CD4-positive, alpha-beta T cell treated with Interleukin-17A for 4 hours (primary cell): ENCODE results near the gene PADI3.
"Not testable (repeated sequence)": the region's sequence is repeated elsewhere in the genome, so short reads cannot be mapped to it uniquely, and the experiment has no call there.

ENCODE experiments used
- DNase-seq: peaks from one replicate; pipeline ENCODE4 v3.0.0-alpha.2; 2020; ENCODE audit warnings: mixed read lengths

PADI3 gene

DNA sequence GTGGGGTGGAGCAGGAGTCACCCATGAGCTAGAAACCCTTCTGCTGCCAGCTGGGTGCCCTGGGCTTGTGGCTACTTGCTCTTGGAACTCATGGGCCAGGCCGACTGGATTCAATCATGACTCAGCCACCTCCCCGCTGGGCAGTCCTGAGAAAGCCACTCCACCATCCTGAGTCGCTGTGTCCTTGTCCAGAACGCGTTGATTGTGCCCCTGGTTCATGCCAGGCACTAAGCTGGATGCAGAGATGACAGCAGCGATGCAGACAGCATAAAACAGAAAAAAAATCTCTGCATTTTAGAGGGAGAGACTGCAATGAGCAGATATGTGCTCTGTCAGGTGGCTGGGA lies 33.4 kb upstream of the PADI3 start:
- no peak for DNase-seq

DNA sequence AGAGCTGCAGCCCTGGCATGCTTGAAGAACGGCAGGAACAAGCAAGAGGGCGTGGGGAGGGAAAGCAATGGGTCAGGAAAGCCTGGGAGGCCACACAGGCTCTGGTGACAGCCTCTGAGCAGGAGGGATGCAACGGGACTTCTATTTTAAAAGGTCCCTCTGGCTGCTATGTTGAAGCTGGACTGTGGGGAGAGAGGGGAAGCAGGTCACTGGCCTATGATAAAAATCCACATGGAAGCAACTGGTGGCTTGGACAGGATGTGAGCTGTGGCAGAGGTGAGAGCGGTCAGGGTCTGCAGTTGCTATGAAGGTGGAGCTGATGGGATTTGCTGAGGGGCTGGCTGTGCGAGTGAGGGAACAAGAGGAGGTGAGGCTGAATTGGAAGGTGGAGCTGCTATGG lies 32.8 kb upstream of the PADI3 start:
- no peak for DNase-seq

DNA sequence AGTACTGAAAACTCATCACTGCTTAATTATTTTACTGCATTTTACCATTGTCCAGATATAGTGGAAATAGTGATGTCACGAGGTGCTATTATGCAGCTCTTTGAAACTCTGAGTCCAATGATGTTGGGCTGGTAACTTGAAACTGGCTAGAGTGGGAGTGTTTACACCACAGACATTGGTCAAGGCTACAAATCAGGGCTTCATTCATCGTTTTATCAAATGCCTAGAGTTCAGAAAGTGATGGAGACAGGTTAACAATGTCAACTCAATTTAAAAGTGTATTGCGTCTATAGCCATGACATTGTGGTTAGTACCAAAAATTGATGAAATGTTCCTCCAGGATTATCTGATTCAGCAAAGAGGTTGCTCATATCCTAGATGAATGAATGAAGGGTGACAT lies 31.3 kb upstream of the PADI3 start:
- DNase-seq: no peak

DNA sequence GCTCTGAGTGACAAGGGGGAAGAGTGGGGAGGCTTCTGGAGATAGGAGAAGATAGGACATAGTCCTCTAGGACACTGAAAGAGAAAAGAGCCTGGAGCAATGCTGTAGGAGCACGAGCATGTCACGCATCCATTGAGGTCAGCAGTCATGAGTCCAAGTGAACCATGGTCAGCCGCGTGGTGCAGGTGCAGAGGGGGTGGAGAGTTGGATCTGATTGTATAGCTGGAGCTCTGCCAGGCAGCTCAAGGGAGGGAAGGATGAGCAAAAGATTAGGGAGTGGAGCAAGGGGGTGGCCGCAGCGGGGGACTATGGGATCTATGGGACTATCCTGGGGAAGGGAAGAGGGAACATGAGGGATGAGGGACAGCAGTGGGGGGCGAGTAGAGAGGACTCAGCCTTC lies 30.0 kb upstream of the PADI3 start:
- no peak for DNase-seq

DNA sequence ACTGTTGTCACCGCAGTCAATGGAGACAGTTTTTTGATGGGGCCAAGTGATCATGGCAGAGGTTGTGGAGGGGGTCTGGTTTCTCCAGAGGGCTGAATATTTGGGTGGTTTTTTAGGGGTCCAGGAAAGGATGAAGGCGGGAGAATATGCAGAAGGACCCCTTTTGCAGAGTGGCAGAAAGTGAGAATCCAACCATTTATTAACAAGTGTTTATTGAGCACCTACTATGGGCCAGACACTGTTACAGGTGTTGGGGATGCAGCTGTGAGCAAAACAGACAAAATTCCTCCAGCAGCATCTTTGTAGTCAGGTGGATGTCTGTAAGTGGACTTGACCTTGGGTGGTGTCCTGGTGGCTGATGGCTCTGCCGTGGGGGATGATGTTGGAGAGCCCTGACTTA lies 28.6 kb upstream of the PADI3 start:
- DNase-seq: no peak

DNA sequence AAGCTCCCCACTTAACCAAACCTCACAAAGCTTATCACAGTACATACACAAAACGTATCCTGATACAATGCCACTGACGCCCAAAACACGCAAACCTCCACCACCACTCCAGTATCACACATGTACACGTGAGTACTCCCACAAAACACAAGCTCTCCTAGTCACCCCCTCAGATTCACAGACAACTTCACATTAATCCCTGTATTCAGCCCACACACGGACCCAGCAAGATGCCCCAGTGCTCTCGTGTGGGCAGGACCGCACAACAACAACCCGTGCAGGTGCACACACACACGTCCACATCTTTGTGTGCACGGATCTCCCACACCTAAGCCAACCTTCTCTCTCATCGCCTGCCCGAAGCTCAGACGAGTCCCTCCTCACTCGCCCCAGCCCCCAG lies 26.3 kb upstream of the PADI3 start:
- DNase-seq: no peak

DNA sequence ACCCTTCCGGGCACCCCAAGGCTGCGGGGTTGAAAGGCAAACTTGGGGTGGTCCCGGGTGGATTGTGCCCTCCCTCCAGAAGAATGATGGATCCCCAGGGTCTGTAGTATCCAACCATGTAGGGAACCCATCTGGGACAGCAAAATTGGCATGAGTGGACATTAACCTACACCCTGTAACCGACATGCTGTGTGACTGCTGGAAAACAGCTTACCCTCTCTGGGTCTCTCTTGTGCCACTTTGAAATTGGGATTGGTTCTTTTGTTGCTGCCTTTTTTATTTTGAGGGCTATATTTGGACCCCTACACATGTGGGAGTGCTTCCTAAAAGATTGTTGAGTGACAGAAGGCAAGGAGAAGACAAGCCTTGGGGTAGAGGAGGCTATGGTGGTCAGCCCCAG lies 24.5 kb upstream of the PADI3 start:
- no peak for DNase-seq

DNA sequence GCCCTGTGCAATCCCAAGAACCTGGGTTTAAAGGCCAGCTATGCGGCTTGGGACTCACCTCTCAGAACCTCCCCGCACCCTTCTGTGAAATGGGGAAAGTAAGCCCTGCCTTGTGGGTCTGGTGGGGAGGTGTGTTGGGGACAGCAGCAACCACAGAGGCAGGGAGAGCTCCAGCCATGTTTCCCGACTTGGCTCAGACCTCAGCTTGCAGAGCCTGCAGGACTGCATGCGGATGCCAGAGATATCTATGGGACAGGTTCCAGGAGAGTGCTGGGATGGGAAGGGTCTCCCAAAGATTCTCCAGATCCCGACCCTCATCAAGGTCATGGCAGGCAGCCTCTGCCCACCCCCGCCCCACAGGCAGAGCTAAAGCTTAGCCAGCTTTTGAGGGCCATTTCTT lies 23.8 kb upstream of the PADI3 start:
- no peak for DNase-seq

DNA sequence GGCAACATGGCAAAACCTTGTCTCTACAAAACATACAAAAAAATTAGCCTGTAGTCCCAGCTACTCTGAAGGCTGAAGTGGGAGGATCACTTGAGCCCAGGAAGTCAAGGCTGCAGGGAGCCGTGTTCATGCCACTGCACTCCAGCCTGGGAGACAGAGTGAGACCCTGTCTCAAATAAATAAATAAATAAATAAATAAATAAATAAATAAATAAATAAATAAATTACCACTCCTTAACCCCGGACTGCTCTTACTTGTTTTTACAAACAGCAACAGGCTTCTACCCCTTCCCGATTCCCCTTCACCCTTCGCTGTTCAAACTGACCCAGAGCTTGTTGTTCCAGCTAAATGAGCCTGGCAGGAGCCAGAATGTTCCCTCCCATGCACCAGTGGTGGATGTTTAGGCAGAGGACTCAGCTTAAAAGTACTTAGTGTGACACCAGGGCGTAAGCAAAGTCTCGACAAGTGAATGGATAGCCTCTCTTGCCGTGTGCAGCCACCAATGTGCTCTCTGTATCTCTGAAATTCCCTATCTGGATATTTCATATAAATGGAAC lies 21.5 kb upstream of the PADI3 start:
- no peak for DNase-seq

DNA sequence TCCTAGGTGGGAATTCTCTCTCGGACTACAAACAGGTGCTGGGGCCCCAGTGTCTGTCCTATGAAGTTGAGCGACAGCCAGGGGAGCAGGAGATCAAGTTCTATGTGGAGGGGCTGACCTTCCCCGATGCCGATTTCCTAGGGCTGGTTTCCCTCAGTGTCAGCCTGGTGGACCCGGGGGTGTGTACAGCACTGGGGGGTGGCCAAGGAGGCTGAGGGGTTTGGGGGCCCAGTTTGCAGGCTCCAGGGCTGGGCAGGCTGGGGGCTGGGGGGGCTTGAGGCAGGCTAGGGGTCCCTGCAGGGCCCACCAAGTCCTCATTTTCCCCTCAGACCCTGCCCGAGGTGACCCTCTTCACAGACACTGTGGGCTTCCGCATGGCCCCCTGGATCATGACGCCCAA lies 20.3 kb upstream of the PADI3 start:
- no peak for DNase-seq

DNA sequence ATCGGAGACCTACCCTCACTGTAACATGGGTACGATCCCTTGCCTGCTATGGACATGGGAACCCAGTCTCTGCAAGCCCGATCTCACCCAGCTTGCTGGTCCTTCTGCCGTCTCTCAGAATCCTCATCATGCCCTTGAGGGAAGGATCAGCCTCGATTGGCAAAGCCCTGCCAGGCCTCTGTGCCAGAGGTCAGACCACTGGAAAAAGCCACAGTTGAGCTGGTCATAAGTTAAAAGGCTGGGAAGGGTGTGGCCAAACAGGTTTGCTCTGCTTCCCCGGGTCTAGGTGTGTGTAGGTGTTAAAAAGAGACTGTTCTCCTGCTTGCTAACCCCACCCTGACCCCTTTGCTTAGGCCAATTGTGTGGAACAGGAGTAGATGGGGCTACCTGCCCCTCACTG lies 19.5 kb upstream of the PADI3 start:
- DNase-seq: no peak

DNA sequence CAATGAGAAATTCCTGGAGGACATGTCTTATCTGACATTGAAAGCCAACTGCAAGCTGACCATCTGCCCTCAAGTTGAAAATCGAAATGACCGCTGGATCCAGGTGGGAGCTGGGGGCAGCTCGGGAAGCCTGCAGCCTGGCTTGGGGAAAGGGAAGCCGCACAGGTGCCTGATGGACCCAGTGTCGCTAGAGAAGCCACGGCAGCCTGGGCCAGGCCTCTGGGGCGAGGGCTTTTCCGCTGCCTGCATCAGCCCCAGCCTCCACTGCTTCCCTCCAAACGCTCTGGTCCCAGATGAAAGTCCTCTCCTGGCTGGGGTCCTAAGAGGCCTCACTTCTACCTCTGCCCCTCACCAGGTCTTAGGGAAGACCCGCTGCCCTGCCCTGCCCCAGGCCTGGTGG lies 18.8 kb upstream of the PADI3 start:
- no peak for DNase-seq

DNA sequence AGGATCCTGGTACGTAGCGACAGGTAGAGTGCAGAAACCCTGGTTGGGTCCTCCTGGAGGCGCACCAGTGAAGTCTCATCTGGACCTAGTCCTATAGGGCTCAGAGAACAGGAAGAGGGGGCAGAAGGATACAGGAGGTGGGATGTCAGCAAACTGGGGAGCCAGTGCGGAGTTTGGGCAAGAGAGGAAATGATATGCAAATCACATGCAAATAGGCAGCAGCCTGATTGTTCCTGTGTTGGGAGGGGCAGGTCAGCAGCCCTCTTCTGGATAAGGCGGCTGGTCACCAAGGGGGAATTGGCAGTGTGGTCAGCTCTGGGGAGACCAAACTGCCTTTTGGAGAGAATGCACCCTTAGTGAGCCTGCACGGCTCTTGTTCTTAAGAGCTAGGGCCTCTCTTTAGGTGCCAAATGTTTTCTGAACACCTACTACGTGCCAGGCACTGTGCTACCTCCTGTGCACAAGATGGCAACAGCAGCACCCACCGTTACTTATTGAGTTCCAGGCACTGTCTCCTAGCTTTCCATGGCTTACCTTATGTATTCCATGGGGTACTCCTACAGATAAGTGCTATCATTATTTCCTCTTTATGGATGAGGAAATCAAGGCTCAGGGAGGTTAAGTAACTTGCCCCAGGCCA lies 18.1 kb upstream of the PADI3 start:
- no peak for DNase-seq

DNA sequence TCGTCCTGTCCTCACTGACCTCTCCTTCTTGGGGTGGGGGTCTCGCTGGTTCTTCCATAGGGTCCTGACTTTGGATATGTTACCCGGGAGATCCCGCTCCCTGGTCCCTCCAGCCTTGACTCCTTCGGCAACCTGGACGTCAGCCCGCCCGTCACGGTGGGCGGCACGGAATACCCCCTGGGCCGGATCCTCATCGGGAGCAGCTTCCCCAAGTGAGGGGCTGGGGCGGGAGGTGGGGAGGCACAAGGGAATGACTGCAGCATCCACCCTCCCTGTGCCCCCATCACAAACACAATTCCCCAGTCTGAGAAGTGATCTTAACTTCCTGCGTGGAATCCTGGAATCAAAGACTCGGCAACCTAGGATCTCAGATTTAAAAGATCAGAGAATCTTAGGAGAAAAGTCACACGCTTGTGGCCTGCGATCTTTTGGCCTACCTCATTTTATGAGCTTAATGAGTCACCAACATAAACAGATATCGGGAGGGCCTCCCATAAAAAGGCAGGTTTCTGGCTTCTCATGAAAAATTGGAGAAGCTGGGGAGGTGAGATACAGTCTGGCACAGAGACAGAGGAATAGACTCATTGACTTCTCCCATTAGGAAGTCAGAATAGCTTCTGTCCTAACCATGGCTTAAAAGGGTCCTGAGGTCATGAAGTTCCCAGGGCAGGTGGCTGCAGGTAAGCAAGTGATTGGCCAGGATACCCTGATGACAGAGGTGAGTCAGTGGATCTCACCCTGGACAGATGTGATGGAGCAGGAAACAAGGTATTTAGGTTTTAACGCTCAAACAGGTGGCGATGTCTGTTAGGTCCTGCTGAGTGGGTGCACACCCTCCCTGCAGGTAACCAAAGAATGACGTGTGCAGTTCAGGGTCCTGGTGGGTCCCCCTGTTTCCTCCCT lies 15.9 kb upstream of the PADI3 start:
- DNase-seq: no peak

DNA sequence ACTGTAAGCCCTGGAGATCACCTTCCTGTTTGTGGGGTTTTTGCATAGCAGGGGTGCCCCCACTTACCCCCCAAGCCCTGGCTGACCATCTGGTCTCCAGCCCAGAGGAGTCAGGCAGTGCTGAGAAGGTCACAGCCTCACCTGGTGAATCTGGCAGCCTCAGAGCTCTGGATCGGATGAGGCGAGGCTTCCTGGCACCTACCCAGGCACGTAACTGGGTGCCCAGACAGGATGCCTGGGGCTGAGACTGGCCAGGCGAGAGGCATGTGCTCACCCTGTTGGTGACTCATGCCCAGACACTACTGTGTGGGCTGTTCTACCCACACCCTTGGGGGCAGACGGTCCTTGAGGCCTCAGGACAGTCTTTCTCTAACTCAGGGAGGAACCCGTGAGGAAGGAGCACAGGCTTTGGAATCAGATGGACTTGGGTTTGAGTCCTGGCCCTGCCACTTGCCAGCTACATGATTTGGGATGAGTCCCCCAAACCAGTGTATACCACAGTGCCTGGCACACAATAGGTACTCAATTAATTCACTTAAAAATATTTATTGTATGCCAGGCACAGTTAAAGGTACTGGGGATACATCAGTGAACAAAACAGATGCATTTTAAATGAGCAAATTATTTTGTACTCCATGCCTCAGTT lies 15.1 kb upstream of the PADI3 start:
- no peak for DNase-seq

DNA sequence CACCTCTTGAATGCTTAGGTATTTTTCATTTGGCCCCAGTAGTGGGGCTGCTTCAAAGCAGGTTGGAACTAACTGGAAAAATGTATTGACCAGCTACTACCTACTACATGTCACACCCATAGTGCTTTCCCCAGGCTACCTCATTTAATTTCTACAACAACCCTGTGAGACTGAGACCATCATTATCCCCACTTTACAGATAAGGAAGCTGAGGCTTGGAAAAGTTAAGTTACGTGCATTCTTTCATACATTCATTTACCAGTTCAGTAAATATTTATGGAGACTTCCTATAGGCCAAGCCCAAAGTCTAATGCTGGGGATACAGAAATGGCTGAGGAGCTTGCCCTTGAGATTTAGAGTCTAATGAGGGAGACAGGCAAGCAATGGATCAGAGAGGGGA lies 14.5 kb upstream of the PADI3 start:
- DNase-seq: no peak

DNA sequence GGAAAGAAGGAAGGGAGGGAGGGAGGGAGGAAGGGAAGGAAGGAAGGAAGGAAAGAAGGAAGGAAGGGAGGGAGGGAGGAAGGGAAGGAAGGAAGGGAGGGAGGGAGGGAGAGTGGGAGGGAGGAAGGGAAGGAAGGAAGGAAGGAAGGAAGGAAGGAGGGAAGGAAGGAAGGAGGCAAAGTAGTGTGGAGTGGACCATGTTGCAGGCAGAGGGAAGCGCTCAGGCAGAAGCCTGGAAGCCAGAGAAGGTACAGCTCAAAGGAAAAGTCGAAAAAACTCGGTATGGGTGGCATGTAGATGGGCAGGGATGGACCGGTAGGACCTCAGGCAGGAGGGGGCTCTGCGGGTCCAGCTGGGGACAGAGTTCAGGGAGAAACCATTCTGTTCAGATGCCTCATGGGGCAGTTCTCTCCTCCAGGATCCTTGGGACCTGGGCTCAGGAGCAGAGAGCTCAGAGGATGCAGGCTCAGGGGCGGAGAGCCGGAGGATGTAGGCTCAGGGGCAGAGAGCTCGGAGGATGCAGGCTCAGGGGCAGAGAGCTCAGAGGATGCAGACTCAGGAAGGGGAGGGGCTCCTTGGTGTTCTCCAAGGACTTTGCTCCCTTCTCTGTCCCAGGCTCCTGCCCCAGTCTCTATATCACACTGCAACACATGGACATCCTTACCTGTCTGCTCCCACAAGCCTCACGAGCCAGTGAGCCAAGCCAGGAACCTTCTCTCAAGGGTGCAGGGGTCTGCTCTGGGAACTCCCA lies 13.6 kb upstream of the PADI3 start:
- DNase-seq: no peak

DNA sequence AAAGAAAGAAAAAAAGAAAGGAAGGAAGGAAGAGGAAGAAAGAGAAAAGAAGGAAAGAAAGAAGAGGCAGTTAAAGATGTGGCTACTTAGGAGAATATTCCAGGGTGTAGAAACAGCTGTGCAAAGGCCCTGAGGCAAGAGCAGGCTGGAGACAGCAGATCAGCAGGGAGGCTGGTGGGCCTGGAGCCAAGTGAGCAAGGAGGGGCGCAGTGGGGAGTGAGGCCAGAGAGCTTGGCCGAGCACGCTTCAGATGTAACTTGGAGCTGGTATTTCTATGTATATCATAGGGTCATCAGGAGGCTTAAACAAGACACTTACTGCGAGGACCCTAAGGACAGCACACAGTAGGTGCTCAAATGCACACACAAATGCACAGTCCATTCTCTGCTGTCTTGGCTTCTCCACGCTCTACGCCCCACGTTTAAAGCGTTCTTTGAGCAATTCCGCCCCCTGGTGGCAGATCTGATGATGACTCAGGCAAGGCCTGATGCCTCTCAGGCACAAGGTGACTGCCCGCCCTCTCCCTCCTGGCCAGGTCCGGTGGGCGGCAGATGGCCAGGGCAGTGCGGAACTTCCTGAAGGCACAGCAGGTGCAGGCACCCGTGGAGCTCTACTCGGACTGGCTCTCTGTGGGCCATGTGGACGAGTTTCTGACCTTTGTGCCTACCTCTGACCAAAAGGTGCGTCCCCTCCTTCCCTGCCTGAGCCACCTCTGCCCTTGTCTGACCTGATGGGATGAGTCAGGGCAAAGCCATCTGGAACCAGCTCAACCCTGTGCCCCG lies 11.9 kb upstream of the PADI3 start:
- DNase-seq: peak; percentile 92

DNA sequence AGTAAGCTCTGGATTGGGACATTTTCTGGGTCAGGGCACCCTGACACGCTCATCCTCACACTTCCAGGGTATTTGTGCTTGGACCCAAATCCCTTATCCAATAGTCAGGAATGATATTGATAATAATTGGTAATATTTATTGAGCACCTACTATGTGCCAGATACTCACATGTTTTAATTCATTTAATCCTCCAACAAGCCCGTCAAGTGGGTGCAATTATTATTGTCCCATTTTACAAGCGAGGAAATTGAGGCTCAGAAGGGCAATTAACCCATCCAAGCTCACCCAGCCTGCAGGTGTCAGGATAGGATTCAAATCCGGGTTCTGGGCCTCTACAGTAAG lies 11.4 kb upstream of the PADI3 start:
- DNase-seq: no peak

DNA sequence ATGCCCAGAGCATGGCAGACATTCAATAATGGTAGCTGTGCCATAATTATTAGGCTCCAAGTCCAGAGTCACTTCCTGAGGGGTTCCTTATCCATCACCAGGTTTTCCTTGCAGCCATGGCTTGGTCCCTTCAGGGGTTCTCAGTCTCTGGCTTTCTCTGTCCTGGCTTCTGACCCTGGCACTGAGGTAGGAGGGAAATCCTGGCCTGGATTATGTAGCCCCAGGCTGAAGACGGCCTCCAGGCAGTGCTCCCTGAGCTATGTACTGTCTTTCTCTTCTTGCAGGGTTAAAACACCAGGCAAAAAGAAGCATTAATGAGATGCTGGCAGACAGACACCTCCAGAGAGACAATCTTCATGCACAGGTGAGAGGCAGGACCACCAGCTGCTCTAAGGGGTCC lies 9.5 kb upstream of the PADI3 start:
- no peak for DNase-seq

DNA sequence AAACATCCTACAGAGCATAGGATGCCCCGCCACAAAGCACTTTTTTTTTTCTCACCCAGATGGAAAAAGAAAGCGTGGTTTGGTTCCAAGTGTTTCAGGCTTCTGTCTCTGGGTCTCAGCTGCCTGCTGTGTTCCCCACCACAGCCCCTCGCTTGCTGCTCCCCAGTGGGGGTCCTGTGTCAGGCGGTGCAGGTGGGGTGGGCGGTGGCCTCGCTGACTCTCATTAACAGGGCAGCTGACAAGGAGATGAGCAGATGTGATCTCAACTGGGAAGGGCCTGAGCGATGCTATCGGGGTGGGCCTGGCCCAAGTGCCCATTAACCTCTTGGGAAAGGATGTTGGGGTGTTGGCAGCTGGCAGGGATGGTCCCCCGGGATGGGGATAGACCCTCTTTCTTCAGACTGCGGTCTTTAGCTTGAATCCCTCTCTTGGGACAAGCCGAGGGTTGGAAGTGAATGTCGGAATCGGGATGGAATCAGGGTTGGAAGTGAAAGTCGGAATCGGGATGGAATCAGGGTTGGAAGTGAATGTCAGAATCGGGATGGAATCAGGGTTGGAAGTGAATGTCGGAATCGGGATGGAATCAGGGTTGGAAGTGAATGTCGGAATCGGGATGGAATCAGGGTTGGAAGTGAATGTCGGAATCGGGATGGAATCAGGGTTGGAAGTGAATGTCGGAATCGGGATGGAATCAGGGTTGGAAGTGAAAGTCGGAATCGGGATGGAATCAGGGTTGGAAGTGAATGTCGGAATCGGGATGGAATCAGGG lies 7.7 kb upstream of the PADI3 start:
- not testable (repeated sequence) for DNase-seq

DNA sequence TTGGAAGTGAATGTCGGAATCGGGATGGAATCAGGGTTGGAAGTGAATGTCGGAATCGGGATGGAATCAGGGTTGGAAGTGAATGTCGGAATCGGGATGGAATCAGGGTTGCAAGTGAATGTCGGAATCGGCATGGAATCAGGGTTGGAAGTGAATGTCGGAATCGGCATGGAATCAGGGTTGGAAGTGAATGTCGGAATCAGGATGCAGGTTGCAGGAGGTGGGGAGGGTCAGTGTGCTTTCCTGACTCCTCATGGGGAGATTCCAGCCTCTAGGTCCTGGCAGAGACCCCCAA lies 7.2 kb upstream of the PADI3 start:
- DNase-seq: not testable (repeated sequence)
